HG02970 (cell line): ENCODE data around the gene MLIP.

Experiments used
- ATAC-seq: cut with Tn5 transposase; IDR thresholded peaks from one replicate; pipeline ENCODE4 v1.9.1; 2021; ENCODE audit warnings: mild to moderate bottlenecking, moderate library complexity, moderate number of reproducible peaks; ENCODE audit not compliant: unreplicated experiment, low FRiP score

MLIP gene

GRCh38 chr6:54310377-54311152, 199.3 kb downstream of the MLIP start:
- ATAC-seq: no peak

- ATAC-seq: no peak
Observed at GRCh38 chr6:54315656-54316055, 204.4 kb downstream of the MLIP start.
